ENCODE results near the gene NRDE2.

The NRDE2 gene

GRCh38 chr14:90276646-90277367 lies 54.9 kb downstream of the NRDE2 start:
- TF ChIP-seq EZH2phosphoT487 (IDR thresholded peaks at IDR 0.05; ENCODE audit: low read depth) (no peak), CTCF (IDR thresholded peaks at IDR 0.05; ENCODE audit: low read depth, low read length) (no peak)
- Histone ChIP-seq H4K20me1 (ENCODE audit: insufficient read depth, low read length) (no peaks in the 10 kb centered on the region; the same call in 1 of the 2 replicates), H3K4me2 (ENCODE audit: low read length) (no peak overlapping the region), H3K27ac (ENCODE audit: low read length) (no peak overlapping the region), H3K9ac (ENCODE audit: low read length) (no peak overlapping the region), H3K36me3 (replicated peaks; ENCODE audit: low read depth, low read length) (peaks cover 29% of the 10 kb centered on the region), H3K79me2 (ENCODE audit: low read length) (no peaks in the 10 kb centered on the region), H3K4me3 (ENCODE audit: low read length) (no peak overlapping the region), H3K9me3 (ENCODE audit: insufficient read depth, low read length) (no peaks in the 10 kb centered on the region), H3K27me3 (ENCODE audit: low read depth, low read length) (no peaks in the 10 kb centered on the region), H3K4me1 (ENCODE audit: low read length) (no peaks in the 10 kb centered on the region), H2AFZ (ENCODE audit: low read depth, low read length) (no peak overlapping the region)

GRCh38 chr14:90275820-90276219 lies 55.9 kb downstream of the NRDE2 start:
- H3K27ac ChIP-seq (ENCODE audit: low read length), result no peak overlapping the region
- no peak overlapping the region for H3K9ac ChIP-seq (ENCODE audit: low read length)
- no peaks in the 10 kb centered on the region for H3K79me2 ChIP-seq (ENCODE audit: low read length)
- peaks cover 35% of the 10 kb centered on the region for H3K36me3 ChIP-seq (replicated peaks; ENCODE audit: low read depth, low read length)
- H3K4me3 ChIP-seq (ENCODE audit: low read length), result no peak overlapping the region
- H3K9me3 ChIP-seq (ENCODE audit: insufficient read depth, low read length), result no peaks in the 10 kb centered on the region
- TF ChIP-seq EZH2phosphoT487 (IDR thresholded peaks at IDR 0.05; ENCODE audit: low read depth) (no peak), CTCF (IDR thresholded peaks at IDR 0.05; ENCODE audit: low read depth, low read length) (no peak)
- H3K27me3 ChIP-seq (ENCODE audit: low read depth, low read length), result no peaks in the 10 kb centered on the region
- H4K20me1 ChIP-seq (ENCODE audit: insufficient read depth, low read length), result no peaks in the 10 kb centered on the region; the same call in 1 of the 2 replicates
- no peak overlapping the region for H2AFZ ChIP-seq (ENCODE audit: low read depth, low read length)
- H3K4me2 ChIP-seq (ENCODE audit: low read length), result no peak overlapping the region
- no peaks in the 10 kb centered on the region for H3K4me1 ChIP-seq (ENCODE audit: low read length)

GRCh38 chr14:90275458-90275814 lies 56.3 kb downstream of the NRDE2 start:
- Histone ChIP-seq H3K4me2 (ENCODE audit: low read length) (no peak overlapping the region), H3K27ac (ENCODE audit: low read length) (no peak overlapping the region), H3K4me3 (ENCODE audit: low read length) (no peak overlapping the region), H4K20me1 (ENCODE audit: insufficient read depth, low read length) (no peaks in the 10 kb centered on the region; the same call in 1 of the 2 replicates), H3K27me3 (ENCODE audit: low read depth, low read length) (no peaks in the 10 kb centered on the region), H3K9me3 (ENCODE audit: insufficient read depth, low read length) (no peaks in the 10 kb centered on the region), H2AFZ (ENCODE audit: low read depth, low read length) (no peak overlapping the region), H3K79me2 (ENCODE audit: low read length) (no peaks in the 10 kb centered on the region), H3K4me1 (ENCODE audit: low read length) (no peaks in the 10 kb centered on the region), H3K9ac (ENCODE audit: low read length) (no peak overlapping the region), H3K36me3 (replicated peaks; ENCODE audit: low read depth, low read length) (peaks cover 35% of the 10 kb centered on the region)
- TF ChIP-seq EZH2phosphoT487 (IDR thresholded peaks at IDR 0.05; ENCODE audit: low read depth) (no peak), CTCF (IDR thresholded peaks at IDR 0.05; ENCODE audit: low read depth, low read length) (no peak)

- Histone ChIP-seq H3K27me3 (ENCODE audit: low read depth, low read length) (no peaks in the 10 kb centered on the region), H3K4me1 (ENCODE audit: low read length) (no peaks in the 10 kb centered on the region), H3K36me3 (replicated peaks; ENCODE audit: low read depth, low read length) (peaks cover 38% of the 10 kb centered on the region), H3K4me3 (ENCODE audit: low read length) (no peak overlapping the region), H3K9ac (ENCODE audit: low read length) (no peak overlapping the region), H3K27ac (ENCODE audit: low read length) (no peak overlapping the region), H4K20me1 (ENCODE audit: insufficient read depth, low read length) (no peaks in the 10 kb centered on the region; the same call in 1 of the 2 replicates), H3K79me2 (ENCODE audit: low read length) (no peaks in the 10 kb centered on the region), H3K4me2 (ENCODE audit: low read length) (no peak overlapping the region), H2AFZ (ENCODE audit: low read depth, low read length) (no peak overlapping the region), H3K9me3 (ENCODE audit: insufficient read depth, low read length) (no peaks in the 10 kb centered on the region)
- TF ChIP-seq EZH2phosphoT487 (IDR thresholded peaks at IDR 0.05; ENCODE audit: low read depth), result no peak
- no peak for TF ChIP-seq CTCF (IDR thresholded peaks at IDR 0.05; ENCODE audit: low read depth, low read length)
Observed at GRCh38 chr14:90274808-90275457, 56.8 kb downstream of the NRDE2 start.

All from OCI-LY3 (cell line).